H1 (cell line): ENCODE measurements around the gene DCAF15. TPM values are rescaled to one million over a fixed set of nuclear protein-coding genes. Genes with fewer than 3 reads are reported as not detected.

Source experiments
- CTCF ChIA-PET: fragments of 300-600 bp; sonication (Branson Sonifier 250); formaldehyde crosslinking; loops from one replicate; lab custom pipeline; 2021; ENCODE audit not compliant: partially characterized antibody; lab: Charles Lee
- POLR2A ChIA-PET: fragments of 300-600 bp; sonication (Branson Sonifier 250); formaldehyde crosslinking; loops from one replicate; lab custom pipeline; 2021; ENCODE audit warnings: inconsistent platforms; ENCODE audit not compliant: partially characterized antibody; lab: Charles Lee
- DNase-seq, 2 experiments: peaks; one replicate each; pipeline versions ENCODE4 v3.0.0 to v3.0.0-alpha.2; 2010 to 2022; ENCODE audit warnings: low spot score in 2 of 2, low read depth in 1 of 2, mixed read lengths in 1 of 2
- FAIRE-seq: peaks from 2 replicates; lab custom pipeline; 2011; peaks lifted over from hg19 to GRCh38; lab: Jason Lieb, UNC
- H2AFZ ChIP-seq: 2 replicates; pipeline ENCODE4 v1.8.1; 2012; ENCODE audit warnings: low read length, inconsistent platforms
- H2AK5ac ChIP-seq: 2 replicates; pipeline ENCODE4 v1.6.1; 2013; ENCODE audit warnings: low read depth, low read length
- H2BK120ac ChIP-seq: replicated peaks from 2 replicates; pipeline ENCODE3; 2013; ENCODE audit warnings: low read depth, low read length, inconsistent platforms
- H2BK12ac ChIP-seq: 2 replicates; pipeline ENCODE4 v1.6.1; 2013; ENCODE audit warnings: low read depth, low read length
- H2BK15ac ChIP-seq: 2 replicates; pipeline ENCODE4 v1.6.1; 2013; ENCODE audit warnings: low read length
- H2BK20ac ChIP-seq: 2 replicates; pipeline ENCODE4 v1.6.1; 2013; ENCODE audit warnings: low read length
- H2BK5ac ChIP-seq: 2 replicates; pipeline ENCODE4 v1.6.1; 2013; ENCODE audit warnings: low read depth, low read length
- H3K14ac ChIP-seq: 2 replicates; pipeline ENCODE4 v1.6.1; 2013; ENCODE audit warnings: inconsistent platforms; ENCODE audit not compliant: insufficient read length
- H3K18ac ChIP-seq: 2 replicates; pipeline ENCODE4 v1.6.1; 2013; ENCODE audit warnings: low read length; ENCODE audit errors: extremely low read depth
- H3K23ac ChIP-seq: 2 replicates; pipeline ENCODE4 v1.6.1; 2013; ENCODE audit warnings: inconsistent platforms; ENCODE audit not compliant: insufficient read length
- H3K23me2 ChIP-seq: 2 replicates; pipeline ENCODE4 v1.6.1; 2013; ENCODE audit warnings: low read depth, low read length
- H3K27ac ChIP-seq: 2 replicates; pipeline ENCODE4 v1.6.1; 2011; ENCODE audit warnings: low read depth, low read length, inconsistent platforms
- H3K27me3 ChIP-seq, 4 experiments: replicated peaks in 1 of 4; 1 replicate in 1 of 4; 2 replicates in 3 of 4; pipeline versions ENCODE4 v1.6.1 to v1.8.1; 2011 to 2013; ENCODE audit warnings: low read length in 3 of 4, mild to moderate bottlenecking in 3 of 4, inconsistent platforms in 2 of 4, mixed read lengths in 2 of 4, moderate library complexity in 1 of 4; ENCODE audit not compliant: control insufficient read depth in 3 of 4, insufficient read depth in 3 of 4; ENCODE audit errors: extremely low read depth in 1 of 4
- H3K36me3 ChIP-seq, 4 experiments: 2 replicates each; pipeline versions ENCODE4 v1.6.1 to v1.8.1; 2011 to 2013; ENCODE audit warnings: mild to moderate bottlenecking in 4 of 4, low read length in 3 of 4, moderate library complexity in 2 of 4, control low read depth in 1 of 4, inconsistent platforms in 1 of 4; ENCODE audit not compliant: insufficient read depth in 4 of 4, control insufficient read depth in 2 of 4
- H3K4ac ChIP-seq: replicated peaks from 2 replicates; pipeline ENCODE3; 2013; ENCODE audit warnings: low read length, low read depth, mixed read lengths, inconsistent platforms; ENCODE audit not compliant: insufficient read length
- H3K4me1 ChIP-seq, 4 experiments: replicated peaks in 1 of 4; 1 replicate in 1 of 4; 2 replicates in 3 of 4; pipeline versions ENCODE4 v1.6.1 to v1.8.1; 2011 to 2013; ENCODE audit warnings: low read length in 3 of 4, inconsistent platforms in 2 of 4, mixed read lengths in 1 of 4; ENCODE audit not compliant: insufficient read depth in 4 of 4, control insufficient read depth in 3 of 4
- H3K4me2 ChIP-seq, 2 experiments: 2 replicates each; pipeline versions ENCODE4 v1.6.1 to v1.8.1; 2011 to 2013; ENCODE audit warnings: low read depth in 2 of 2, low read length in 2 of 2, control low read depth in 1 of 2, inconsistent platforms in 1 of 2, mild to moderate bottlenecking in 1 of 2; ENCODE audit not compliant: insufficient read depth in 1 of 2
- H3K4me3 ChIP-seq, 4 experiments: fragments of 200-600, 300-600 bp in 1 of 4; sonication (generic), shearing (Covaris generic), sonication (Bioruptor Twin) in 1 of 4; 2 replicates each; pipeline versions ENCODE4 v1.5.1 to v1.8.1; 2011 to 2016; ENCODE audit warnings: low read length in 4 of 4, low read depth in 3 of 4, control low read depth in 2 of 4, inconsistent platforms in 2 of 4, mild to moderate bottlenecking in 2 of 4, mixed read lengths in 1 of 4, moderate library complexity in 1 of 4; ENCODE audit not compliant: insufficient read depth in 2 of 4; ENCODE audit errors: extremely low read depth in 1 of 4
- H3K56ac ChIP-seq: replicated peaks from 2 replicates; pipeline ENCODE3; 2013; ENCODE audit warnings: low read depth, mild to moderate bottlenecking, mixed read lengths, low read length, inconsistent platforms; ENCODE audit not compliant: insufficient read length
- H3K79me1 ChIP-seq: 2 replicates; pipeline ENCODE4 v1.6.1; 2013; ENCODE audit warnings: low read depth, low read length, control low read depth
- H3K79me2 ChIP-seq, 2 experiments: 2 replicates each; pipeline versions ENCODE4 v1.6.1 to v1.8.1; 2012 to 2013; ENCODE audit warnings: low read length in 2 of 2, mild to moderate bottlenecking in 2 of 2, inconsistent platforms in 1 of 2; ENCODE audit not compliant: insufficient read depth in 2 of 2, control insufficient read depth in 1 of 2
- H3K9ac ChIP-seq, 4 experiments: replicated peaks in 1 of 4; 1 replicate in 1 of 4; 2 replicates in 3 of 4; pipeline versions ENCODE4 v1.6.1 to v1.8.1; 2011 to 2013; ENCODE audit warnings: low read depth in 3 of 4, low read length in 3 of 4, control low read depth in 2 of 4, mild to moderate bottlenecking in 2 of 4, moderate library complexity in 2 of 4, inconsistent platforms in 1 of 4; ENCODE audit errors: extremely low read depth in 1 of 4
- H3K9me3 ChIP-seq, 2 experiments: 2 replicates each; pipeline versions ENCODE4 v1.6.1 to v1.8.1; 2012 to 2013; ENCODE audit warnings: mild to moderate bottlenecking in 2 of 2, moderate library complexity in 2 of 2, control low read depth in 1 of 2, inconsistent platforms in 1 of 2, low read depth in 1 of 2, low read length in 1 of 2, mixed read lengths in 1 of 2; ENCODE audit not compliant: insufficient read depth in 2 of 2
- H4K20me1 ChIP-seq, 2 experiments: replicated peaks in 1 of 2; 2 replicates each; pipeline versions ENCODE3 to v1.8.1; 2011 to 2013; ENCODE audit warnings: inconsistent platforms in 2 of 2, low read length in 2 of 2, mild to moderate bottlenecking in 1 of 2; ENCODE audit not compliant: insufficient read depth in 2 of 2, control insufficient read depth in 1 of 2
- H4K5ac ChIP-seq: 2 replicates; pipeline ENCODE4 v1.6.1; 2013; ENCODE audit warnings: low read length, low read depth, mixed read lengths, inconsistent platforms; ENCODE audit not compliant: insufficient read length
- H4K8ac ChIP-seq: 2 replicates; pipeline ENCODE4 v1.8.0; 2013; ENCODE audit warnings: mild to moderate bottlenecking, moderate library complexity, low read length, inconsistent platforms; ENCODE audit not compliant: insufficient read depth; ENCODE audit errors: extremely low read depth
- H4K91ac ChIP-seq: replicated peaks from 2 replicates; pipeline ENCODE3; 2013; ENCODE audit warnings: low read length, mixed read lengths, inconsistent platforms; ENCODE audit not compliant: insufficient read length
- KDM5A ChIP-seq: fragments of 200-600 bp; IDR thresholded peaks from 2 replicates; pipeline ENCODE4 v1.7.1; 2012; ENCODE audit warnings: mild to moderate bottlenecking, low read length, inconsistent platforms, mixed read lengths
- RBBP5 ChIP-seq: IDR thresholded peaks from 2 replicates; pipeline ENCODE4 v1.7.1; 2012; ENCODE audit warnings: low read depth, mild to moderate bottlenecking, inconsistent platforms, low read length, moderate library complexity, borderline replicate concordance
- WGBS, 2 experiments: shearing (Covaris generic) in 1 of 2; methylation state at CpG; one replicate each; pipeline versions ENCODE4 v1.1.6 to v1.1.7; 2013 to 2015; ENCODE audit warnings: low lambda C conversion rate in 2 of 2, mixed read lengths in 2 of 2, inconsistent platforms in 1 of 2, low coverage in 1 of 2, missing lambda C conversion rate in 1 of 2; ENCODE audit not compliant: insufficient replicate concordance in 2 of 2, insufficient coverage in 1 of 2, insufficient read length in 1 of 2; ENCODE audit errors: extremely low coverage in 1 of 2, missing lambda C conversion rate in 1 of 2; 5-methylcytosine and 5-hydroxymethylcytosine counted together
- polyA plus RNA-seq, 7 experiments: library from polyadenylated mRNA; depleted of rRNA in 3 of 7; stranded (reverse) in 5 of 7; unstranded in 2 of 7; fragments of >200 nt in 5 of 7; fragments of 200-250 nt in 2 of 7; gene quantifications; 1 replicate in 5 of 7; 2 replicates in 1 of 7; 4 replicates in 1 of 7; pipeline versions ENCODE4 v1.2.1 to v1.2.3, GENCODE V29; 2011 to 2013; ENCODE audit warnings: missing spikeins in 2 of 7, mixed read lengths in 2 of 7
- total RNA-seq: library from RNA; stranded (reverse); fragmentation: NEBNext Ultra II Directional; extraction: Animal tissue kit (Norgen Biotek cat#: 25700); gene quantifications from 2 replicates; pipeline ENCODE4 v1.2.1, GENCODE V29; 2021
- TF ChIP-seq, protein P1 (sequence below): IDR thresholded peaks from 2 replicates; pipeline ENCODE4 v1.6.1; 2012; ENCODE audit warnings: inconsistent platforms
- TF ChIP-seq, protein P2 (sequence below), 3 experiments: IDR thresholded peaks; 1 replicate in 2 of 3; 2 replicates in 1 of 3; pipeline versions ENCODE4 v1.5.1 to v1.6.1; 2011; ENCODE audit warnings: low read length in 3 of 3, mild to moderate bottlenecking in 3 of 3, inconsistent platforms in 2 of 3, low read depth in 1 of 3, moderate library complexity in 1 of 3; ENCODE audit not compliant: insufficient read depth in 1 of 3; ENCODE audit errors: control extremely low read depth in 1 of 3

Gene DCAF15
- total and polyA plus RNA-seq, 2 of the 8 experiments (the other 6 are each of a cell fraction or from before 2014, with no cell fraction given): 68.7 to 80.8 TPM

DNA sequence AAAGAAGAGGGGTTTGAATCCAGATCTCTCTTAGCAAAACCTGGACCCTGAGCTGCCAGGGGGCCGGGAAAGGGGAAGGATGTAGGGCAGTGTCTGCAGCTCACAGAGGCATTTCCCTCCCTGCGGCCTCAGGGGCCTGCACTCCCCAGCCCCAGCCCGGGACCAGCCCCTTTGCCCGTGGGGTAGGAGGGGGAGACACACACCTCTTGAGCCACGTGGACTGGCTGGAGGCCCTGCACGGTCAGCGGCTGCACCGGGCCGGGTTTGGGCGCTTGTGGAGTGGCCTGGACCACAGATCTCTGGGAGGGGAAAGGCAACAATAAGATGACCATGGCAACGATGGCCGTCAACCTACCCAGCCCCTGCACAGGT lies 26.9 kb downstream of the DCAF15 start:
- no peak overlapping the region for H3K14ac ChIP-seq
- H3K36me3 ChIP-seq: peaks cover 0 to 7% (median 0%) of the 10 kb centered on the region in 4 experiments; a peak in 1 of 8 replicates
- no peak overlapping the region for H2BK120ac ChIP-seq
- H2AFZ ChIP-seq: no peak overlapping the region
- POLR2A ChIA-PET: interaction anchor here (0.9 to 4.3 kb wide), 15 partner anchors 8 to 98 kb away, joined by 3 to 34 read pairs (median 5); partner anchors contain the start of genes DCAF15, PODNL1 and RFX1
- CTCF ChIA-PET: interaction anchor here (0.7 to 10.3 kb wide), 10 partner anchors 9 to 99 kb away, joined by 3 to 77 read pairs (median 4); partner anchors contain the start of gene IL27RA
- H2BK5ac ChIP-seq: peak overlapping the region; percentile 63; the same call in 1 of the 2 replicates
- H3K79me2 ChIP-seq: no peaks in the 10 kb centered on the region
- H3K4ac ChIP-seq: no peak overlapping the region
- H2BK15ac ChIP-seq: no peak overlapping the region
- H4K5ac ChIP-seq: peak overlapping the region; percentile 66
- peak overlapping the region; percentile 88 for H4K8ac ChIP-seq
- peaks cover 0 to 23% (median 14%) of the 10 kb centered on the region in 4 experiments; a peak in 6 of 7 replicates for H3K4me1 ChIP-seq
- peak overlapping the region; percentile 4 for H3K56ac ChIP-seq
- H4K20me1 ChIP-seq: no peaks in the 10 kb centered on the region
- TF ChIP-seq RBBP5: no peak; the same call in 1 of the 2 replicates
- TF ChIP-seq, protein P1, sequence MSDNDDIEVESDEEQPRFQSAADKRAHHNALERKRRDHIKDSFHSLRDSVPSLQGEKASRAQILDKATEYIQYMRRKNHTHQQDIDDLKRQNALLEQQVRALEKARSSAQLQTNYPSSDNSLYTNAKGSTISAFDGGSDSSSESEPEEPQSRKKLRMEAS: 0 out of 2 replicates have a peak, but pooled peaks have one; percentile 15
- TF ChIP-seq, protein P2, sequence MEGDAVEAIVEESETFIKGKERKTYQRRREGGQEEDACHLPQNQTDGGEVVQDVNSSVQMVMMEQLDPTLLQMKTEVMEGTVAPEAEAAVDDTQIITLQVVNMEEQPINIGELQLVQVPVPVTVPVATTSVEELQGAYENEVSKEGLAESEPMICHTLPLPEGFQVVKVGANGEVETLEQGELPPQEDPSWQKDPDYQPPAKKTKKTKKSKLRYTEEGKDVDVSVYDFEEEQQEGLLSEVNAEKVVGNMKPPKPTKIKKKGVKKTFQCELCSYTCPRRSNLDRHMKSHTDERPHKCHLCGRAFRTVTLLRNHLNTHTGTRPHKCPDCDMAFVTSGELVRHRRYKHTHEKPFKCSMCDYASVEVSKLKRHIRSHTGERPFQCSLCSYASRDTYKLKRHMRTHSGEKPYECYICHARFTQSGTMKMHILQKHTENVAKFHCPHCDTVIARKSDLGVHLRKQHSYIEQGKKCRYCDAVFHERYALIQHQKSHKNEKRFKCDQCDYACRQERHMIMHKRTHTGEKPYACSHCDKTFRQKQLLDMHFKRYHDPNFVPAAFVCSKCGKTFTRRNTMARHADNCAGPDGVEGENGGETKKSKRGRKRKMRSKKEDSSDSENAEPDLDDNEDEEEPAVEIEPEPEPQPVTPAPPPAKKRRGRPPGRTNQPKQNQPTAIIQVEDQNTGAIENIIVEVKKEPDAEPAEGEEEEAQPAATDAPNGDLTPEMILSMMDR (IDR thresholded peaks at IDR 0.05; ENCODE audit: control extremely low read depth in 1 of 3, insufficient read depth in 1 of 3, low read depth in 1 of 3, low read length in 3 of 3): no peak
- TF ChIP-seq KDM5A: no peak
- H3K9me3 ChIP-seq: no peaks in the 10 kb centered on the region
- no peaks in the 10 kb centered on the region for H3K79me1 ChIP-seq
- peak overlapping the region in 2 of 4 experiments; percentile 50 to 51; a peak in 4 of 7 replicates for H3K9ac ChIP-seq
- WGBS, 2 experiments: 36% methylated on average over 12 of the region's 12 CpGs; no CpG with 5 or more reads in 1 of the 2 experiments
- FAIRE-seq (no peak), DNase-seq (no peak)
- no peaks in the 10 kb centered on the region; the same call in 1 of the 2 replicates for H3K23me2 ChIP-seq
- H2AK5ac ChIP-seq: no peak overlapping the region
- H3K4me3 ChIP-seq: peak overlapping the region; percentile 42 to 70 (median 44); a peak in 7 of 8 replicates
- no peak overlapping the region for H3K23ac ChIP-seq
- peak overlapping the region; percentile 1 for H4K91ac ChIP-seq
- no peak overlapping the region; the same call in 1 of the 2 replicates for H3K27ac ChIP-seq
- peak overlapping the region; percentile 63 to 67 for H3K4me2 ChIP-seq
- peak overlapping the region; percentile 78 for H3K18ac ChIP-seq
- no peaks in the 10 kb centered on the region for H3K27me3 ChIP-seq
- peak overlapping the region; percentile 77; the same call in 1 of the 2 replicates for H2BK12ac ChIP-seq
- no peak overlapping the region for H2BK20ac ChIP-seq
